Uterus (tissue), 4 donors: ENCODE data around the gene IL36RN. TPM values are rescaled to one million over a fixed set of nuclear protein-coding genes. Genes with fewer than 3 reads are reported as not detected.

Experiments
- DNase-seq, 2 donors: peaks; one replicate each; pipeline ENCODE4 v3.0.0-alpha.2; 2019 to 2020
- H3K27ac ChIP-seq, 2 donors: fragments of 200-600 bp; sonication (generic); 1 replicate in 1 of 2; 2 replicates in 1 of 2; pipeline ENCODE4 v1.5.1; 2016 to 2018
- H3K27me3 ChIP-seq, 2 donors: fragments of 200-600 bp; sonication (generic); one replicate each; pipeline ENCODE4 v1.5.1; 2018 to 2019; ENCODE audit warnings: control low read depth in 1 of 2
- H3K36me3 ChIP-seq, 2 donors: fragments of 200-600 bp; sonication (generic); one replicate each; pipeline ENCODE4 v1.5.1; 2019; ENCODE audit warnings: control low read depth in 1 of 2
- H3K4me1 ChIP-seq, 2 donors: fragments of 200-600 bp; sonication (generic); one replicate each; pipeline ENCODE4 v1.5.1; 2018 to 2019; ENCODE audit warnings: control low read depth in 1 of 2
- H3K4me3 ChIP-seq, 2 donors: fragments of 200-600 bp; sonication (generic); 1 replicate in 1 of 2; 2 replicates in 1 of 2; pipeline ENCODE4 v1.5.1; 2018 to 2019; ENCODE audit warnings: mild to moderate bottlenecking in 1 of 2
- H3K9me3 ChIP-seq, 2 donors: fragments of 200-600 bp; sonication (generic); one replicate each; pipeline ENCODE4 v1.5.1; 2019; ENCODE audit warnings: control low read depth in 1 of 2
- POLR2A ChIP-seq, 2 donors: fragments of 450-650 bp; IDR thresholded peaks; one replicate each; pipeline ENCODE4 v1.6.1; 2016; ENCODE audit warnings: antibody characterized with exemption in 2 of 2, mild to moderate bottlenecking in 1 of 2, moderate library complexity in 1 of 2
- intact Hi-C: fragments of 100-400 bp; cut with DNase I; formaldehyde crosslinking; loops from one replicate; pipeline ENCODE4 v1.15.1; 2023; ENCODE audit warnings: low total_unique reads
- total RNA-seq, 4 donors: library from RNA; depleted of rRNA in 3 of 4; stranded (reverse); fragments of >200 nt in 3 of 4; gene quantifications; one replicate each; pipeline versions ENCODE4 v1.1.0 to v1.2.4, GENCODE V29; 2014 to 2023
- TF ChIP-seq, protein P1 (sequence below), 4 experiments: fragments of 200-600 bp in 2 of 4; fragments of 450-650 bp in 2 of 4; sonication (generic) in 2 of 4; IDR thresholded peaks; one replicate each; pipeline ENCODE4 v1.5.1; 2016 to 2019; ENCODE audit warnings: antibody characterized with exemption in 4 of 4, mild to moderate bottlenecking in 2 of 4, moderate library complexity in 1 of 4
- donor health status: DM: yes; HTN: yes; CAD: no.

Gene IL36RN
- total RNA-seq, 4 donors from 2014 or later = not detected

DNA sequence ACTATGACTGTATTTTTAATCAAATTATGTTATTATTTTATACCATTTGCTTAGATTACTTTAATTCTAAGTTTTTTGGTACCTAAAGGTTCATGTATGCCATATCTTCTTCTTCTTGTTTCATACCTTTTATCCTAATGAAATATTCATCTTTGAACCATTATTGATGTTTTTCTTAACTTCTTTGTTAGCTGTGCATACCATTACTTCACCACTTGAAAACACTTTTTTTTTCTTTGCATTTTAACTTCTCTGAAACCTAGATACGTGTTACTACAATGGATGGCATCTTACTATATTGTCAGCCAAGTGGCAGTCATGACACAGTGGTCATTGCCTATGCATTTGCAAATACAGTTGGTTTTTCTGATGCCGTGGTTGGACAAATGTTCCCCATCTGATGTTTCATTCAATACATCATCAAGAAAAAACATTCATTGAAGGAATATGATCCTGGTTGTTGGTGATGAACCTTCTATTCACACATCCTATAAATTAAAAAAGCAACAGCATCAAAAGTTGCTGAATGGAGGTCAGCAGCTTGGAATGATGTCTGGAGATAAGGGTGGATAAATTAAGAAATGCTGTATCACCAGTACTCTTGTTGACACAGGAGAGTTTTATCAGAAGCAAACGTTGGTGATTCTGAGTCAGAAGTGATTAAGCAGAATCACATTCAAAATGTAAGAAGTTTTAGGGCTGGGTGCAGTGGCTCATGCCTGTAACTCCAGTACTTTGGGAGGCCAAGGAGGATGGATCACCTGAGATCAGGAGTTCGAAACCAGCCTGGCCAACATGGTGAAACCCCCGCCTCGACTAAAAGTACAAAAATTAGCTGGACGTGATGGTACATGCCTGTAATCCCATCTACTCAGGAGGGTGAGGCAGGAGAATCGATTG is 46.3 kb upstream of the IL36RN start:
- DNase-seq = no peak
- H3K9me3 ChIP-seq = no peaks in the 10 kb centered on the region
- H3K36me3 ChIP-seq = no peaks in the 10 kb centered on the region
- H3K27me3 ChIP-seq = no peaks in the 10 kb centered on the region
- intact Hi-C loops = no loop called here
- TF ChIP-seq, protein P1, sequence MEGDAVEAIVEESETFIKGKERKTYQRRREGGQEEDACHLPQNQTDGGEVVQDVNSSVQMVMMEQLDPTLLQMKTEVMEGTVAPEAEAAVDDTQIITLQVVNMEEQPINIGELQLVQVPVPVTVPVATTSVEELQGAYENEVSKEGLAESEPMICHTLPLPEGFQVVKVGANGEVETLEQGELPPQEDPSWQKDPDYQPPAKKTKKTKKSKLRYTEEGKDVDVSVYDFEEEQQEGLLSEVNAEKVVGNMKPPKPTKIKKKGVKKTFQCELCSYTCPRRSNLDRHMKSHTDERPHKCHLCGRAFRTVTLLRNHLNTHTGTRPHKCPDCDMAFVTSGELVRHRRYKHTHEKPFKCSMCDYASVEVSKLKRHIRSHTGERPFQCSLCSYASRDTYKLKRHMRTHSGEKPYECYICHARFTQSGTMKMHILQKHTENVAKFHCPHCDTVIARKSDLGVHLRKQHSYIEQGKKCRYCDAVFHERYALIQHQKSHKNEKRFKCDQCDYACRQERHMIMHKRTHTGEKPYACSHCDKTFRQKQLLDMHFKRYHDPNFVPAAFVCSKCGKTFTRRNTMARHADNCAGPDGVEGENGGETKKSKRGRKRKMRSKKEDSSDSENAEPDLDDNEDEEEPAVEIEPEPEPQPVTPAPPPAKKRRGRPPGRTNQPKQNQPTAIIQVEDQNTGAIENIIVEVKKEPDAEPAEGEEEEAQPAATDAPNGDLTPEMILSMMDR (IDR thresholded peaks at IDR 0.05) = no peak
- TF ChIP-seq POLR2A (IDR thresholded peaks at IDR 0.05) = no peak
- no peak overlapping the region for H3K27ac ChIP-seq
- no peaks in the 10 kb centered on the region for H3K4me1 ChIP-seq
- H3K4me3 ChIP-seq = no peak overlapping the region

DNA sequence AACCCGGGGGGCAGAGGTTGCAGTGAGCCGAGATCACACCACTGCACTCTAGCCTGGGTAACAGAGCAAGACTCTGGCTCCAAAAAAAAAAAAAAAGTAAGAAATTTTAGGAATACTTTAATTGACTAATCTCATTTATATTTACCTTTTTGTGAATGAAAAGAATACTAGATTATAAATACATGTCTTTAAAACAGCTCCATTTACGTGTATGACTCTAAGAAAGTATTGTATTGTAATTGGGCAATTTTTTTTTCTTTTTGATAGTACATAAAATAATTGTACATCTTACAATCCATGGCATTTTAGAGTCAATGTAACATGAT is 45.7 kb upstream of the IL36RN start:
- H3K36me3 ChIP-seq = no peaks in the 10 kb centered on the region
- H3K9me3 ChIP-seq = no peaks in the 10 kb centered on the region
- DNase-seq = no peak
- no peak for TF ChIP-seq POLR2A (IDR thresholded peaks at IDR 0.05)
- H3K27ac ChIP-seq = no peak overlapping the region
- intact Hi-C loops = no loop called here
- H3K27me3 ChIP-seq = no peaks in the 10 kb centered on the region
- no peak overlapping the region for H3K4me3 ChIP-seq
- no peaks in the 10 kb centered on the region for H3K4me1 ChIP-seq

DNA sequence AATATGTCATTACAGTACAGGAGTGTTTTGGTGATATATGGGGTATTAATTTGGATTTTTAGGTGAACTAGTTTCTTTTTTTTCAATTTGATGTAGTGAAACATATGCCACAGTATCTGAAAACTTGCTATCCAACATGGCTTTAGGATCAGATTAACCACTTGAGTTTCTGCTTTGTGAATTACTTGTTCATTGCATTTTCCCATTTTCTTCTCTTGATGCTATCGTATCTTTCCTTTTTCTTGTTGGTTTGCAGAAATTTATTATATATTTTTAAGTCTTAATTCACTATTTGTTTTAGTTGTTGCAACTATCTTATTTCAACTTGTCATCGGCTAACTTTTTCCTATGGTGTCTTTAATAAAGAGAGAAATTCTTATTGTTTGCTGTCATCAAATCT is 44.9 kb upstream of the IL36RN start:
- H3K4me3 ChIP-seq = no peak overlapping the region
- no peak for TF ChIP-seq POLR2A (IDR thresholded peaks at IDR 0.05)
- TF ChIP-seq, protein P1 (IDR thresholded peaks at IDR 0.05) = no peak
- H3K9me3 ChIP-seq = no peaks in the 10 kb centered on the region
- no peak for DNase-seq
- no peaks in the 10 kb centered on the region for H3K36me3 ChIP-seq
- no peaks in the 10 kb centered on the region for H3K27me3 ChIP-seq
- no peak overlapping the region for H3K27ac ChIP-seq
- no peaks in the 10 kb centered on the region for H3K4me1 ChIP-seq
- intact Hi-C loops = no loop called here

DNA sequence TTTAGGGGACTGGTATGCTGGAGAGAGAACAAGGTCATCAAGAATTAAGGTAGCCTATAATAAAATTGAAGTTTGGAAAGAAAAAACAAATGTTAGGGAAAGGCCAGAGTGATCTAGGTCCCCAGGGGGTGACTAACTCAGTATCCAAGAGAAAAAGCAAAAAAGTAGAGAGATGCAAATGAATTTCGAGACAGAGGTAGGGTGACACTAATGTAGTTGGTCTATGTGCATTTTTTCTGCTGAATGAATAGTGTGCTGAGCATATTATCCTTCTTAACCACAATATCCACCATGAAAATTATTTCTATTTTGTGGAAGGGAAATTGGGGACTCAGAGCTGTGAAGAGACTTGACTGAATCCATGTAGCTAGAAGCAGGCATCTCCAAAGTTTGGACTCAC is 44.0 kb upstream of the IL36RN start:
- no peak for TF ChIP-seq POLR2A (IDR thresholded peaks at IDR 0.05)
- TF ChIP-seq, protein P1 (IDR thresholded peaks at IDR 0.05) = no peak
- no peaks in the 10 kb centered on the region for H3K9me3 ChIP-seq
- no peak overlapping the region for H3K4me3 ChIP-seq
- H3K27ac ChIP-seq = no peak overlapping the region
- no peaks in the 10 kb centered on the region for H3K4me1 ChIP-seq
- no peak for DNase-seq
- no peaks in the 10 kb centered on the region for H3K27me3 ChIP-seq
- no peaks in the 10 kb centered on the region for H3K36me3 ChIP-seq
- intact Hi-C loops = no loop called here

DNA sequence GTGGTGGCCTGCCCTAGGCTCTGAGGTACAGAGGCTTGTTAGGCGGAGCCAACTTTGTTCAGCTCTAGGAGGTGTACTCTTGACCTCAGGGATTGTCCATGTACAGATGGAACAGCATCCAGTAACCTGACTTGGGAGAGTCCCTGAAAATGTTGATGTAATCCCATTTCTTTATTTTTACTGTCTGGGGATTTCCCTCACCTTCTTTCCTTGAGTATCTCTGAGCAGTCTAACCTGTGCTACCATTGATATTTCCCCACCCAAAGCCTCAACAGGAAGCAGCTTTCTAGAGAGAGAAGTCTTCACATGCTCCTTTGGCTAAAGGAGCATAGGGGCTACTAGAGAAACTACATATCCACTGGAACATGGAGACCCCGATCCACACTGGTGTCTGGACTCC is 43.3 kb upstream of the IL36RN start:
- H3K4me3 ChIP-seq = no peak overlapping the region
- no peaks in the 10 kb centered on the region for H3K36me3 ChIP-seq
- TF ChIP-seq, protein P1 (IDR thresholded peaks at IDR 0.05) = no peak
- no peak for TF ChIP-seq POLR2A (IDR thresholded peaks at IDR 0.05)
- intact Hi-C loops = no loop called here
- no peaks in the 10 kb centered on the region for H3K9me3 ChIP-seq
- no peaks in the 10 kb centered on the region for H3K4me1 ChIP-seq
- DNase-seq = no peak
- no peak overlapping the region for H3K27ac ChIP-seq
- no peaks in the 10 kb centered on the region for H3K27me3 ChIP-seq
